Common myeloid progenitor, CD34-positive (primary cell): Measurements from ENCODE around the gene KLK10.

Experiments
- CTCF ChIA-PET: fragments of 350-600 bp; sonication (Branson Sonifier 250); formaldehyde crosslinking; loops from one replicate; lab custom pipeline; 2021; ENCODE audit warnings: antibody characterized with exemption; lab: Charles Lee
- POLR2A ChIA-PET: fragments of 350-600 bp; sonication (Branson Sonifier 250); formaldehyde crosslinking; loops from one replicate; lab custom pipeline; 2021; ENCODE audit warnings: antibody characterized with exemption; lab: Charles Lee
- DNase-seq, 3 donors: peaks; one replicate each; pipeline versions ENCODE4 v3.0.0 to v3.0.0-alpha.2; 2013
- H3K27ac ChIP-seq, 2 experiments: 1 replicate in 1 of 2; 2 replicates in 1 of 2; pipeline ENCODE4 v1.7.0; 2013; ENCODE audit warnings: inconsistent platforms in 2 of 2, low read length in 2 of 2, mild to moderate bottlenecking in 2 of 2, low read depth in 1 of 2, moderate library complexity in 1 of 2; ENCODE audit not compliant: severe bottlenecking in 2 of 2, insufficient read depth in 1 of 2, poor library complexity in 1 of 2
- H3K27me3 ChIP-seq, 5 experiments: replicated peaks in 2 of 5; 1 replicate in 3 of 5; 2 replicates in 2 of 5; pipeline versions ENCODE4 v1.6.1 to v1.7.0; 2013; ENCODE audit warnings: low read length in 4 of 5, mild to moderate bottlenecking in 2 of 5, moderate library complexity in 2 of 5, inconsistent platforms in 1 of 5; ENCODE audit not compliant: insufficient read depth in 5 of 5, control insufficient read depth in 4 of 5
- H3K36me3 ChIP-seq, 4 experiments: 1 replicate in 2 of 4; 2 replicates in 2 of 4; pipeline versions ENCODE4 v1.6.1 to v1.7.0; 2013; ENCODE audit warnings: low read length in 3 of 4, control low read depth in 1 of 4, mild to moderate bottlenecking in 1 of 4; ENCODE audit not compliant: control insufficient read depth in 4 of 4, insufficient read depth in 4 of 4
- H3K4me1 ChIP-seq, 4 experiments: 1 replicate in 3 of 4; 2 replicates in 1 of 4; pipeline versions ENCODE4 v1.6.1 to v1.7.1; 2013; ENCODE audit warnings: low read length in 3 of 4, mild to moderate bottlenecking in 3 of 4, control low read depth in 1 of 4, inconsistent platforms in 1 of 4, moderate library complexity in 1 of 4; ENCODE audit not compliant: control insufficient read depth in 4 of 4, insufficient read depth in 4 of 4; ENCODE audit errors: control extremely low read depth in 1 of 4
- H3K4me3 ChIP-seq, 7 experiments: 1 replicate in 4 of 7; 2 replicates in 3 of 7; pipeline versions ENCODE4 v1.5.1 to v1.7.0; 2013; ENCODE audit warnings: mild to moderate bottlenecking in 7 of 7, low read length in 6 of 7, moderate library complexity in 6 of 7, inconsistent platforms in 2 of 7, low read depth in 2 of 7, control low read depth in 1 of 7; ENCODE audit not compliant: insufficient read depth in 4 of 7, control insufficient read depth in 1 of 7; ENCODE audit errors: extremely low read depth in 1 of 7
- H3K9me3 ChIP-seq, 5 experiments: 1 replicate in 4 of 5; 2 replicates in 1 of 5; pipeline versions ENCODE4 v1.6.1 to v1.7.1; 2013; ENCODE audit warnings: low read length in 4 of 5, mild to moderate bottlenecking in 2 of 5, inconsistent platforms in 1 of 5, low read depth in 1 of 5, moderate library complexity in 1 of 5; ENCODE audit not compliant: control insufficient read depth in 4 of 5, insufficient read depth in 2 of 5; ENCODE audit errors: control extremely low read depth in 1 of 5
- WGBS: methylation state at CpG from one replicate; pipeline ENCODE4 v1.1.5; 2013; ENCODE audit not compliant: insufficient coverage; 5-methylcytosine and 5-hydroxymethylcytosine counted together

KLK10 gene

GRCh38 chr19:51027126-51027806 lies 7.8 kb upstream of the KLK10 start:
- CTCF ChIA-PET: interaction anchor here (1.6 kb wide), 1 partner anchor 8 kb away, joined by 4 read pairs; no protein-coding TSS in a partner anchor
- 69% methylated on average over 12 of the region's 14 CpGs for WGBS

GRCh38 chr19:51026554-51026831 lies 7.0 kb upstream of the KLK10 start, which contains the start of gene KLK11:
Gene KLK11 (minus strand): TSS chr19:51026616. CDS start chr19:51025631, 985 bp downstream.
- 78% methylated on average over 6 of the region's 11 CpGs for WGBS
- Histone ChIP-seq H3K27ac (no peak within 1 kb of the TSS), H3K4me3 (no peak within 1 kb of the TSS), H3K9me3 (no peaks in the 10 kb centered on the region), H3K27me3 (peaks cover 0 to 66% (median 11%) of the 10 kb centered on the region in 5 experiments), H3K36me3 (no peaks in the 10 kb centered on the region), H3K4me1 (no peaks in the 10 kb centered on the region)
- ChIA-PET POLR2A (no interaction called here), CTCF (no interaction called here)
- no peak for DNase-seq

More at GRCh38 chr19:51027126-51027806, 7.8 kb upstream of the KLK10 start:
- POLR2A ChIA-PET: no interaction called here
- H3K4me3 ChIP-seq: no peak overlapping the region
- no peak for DNase-seq
- H3K4me1 ChIP-seq: no peaks in the 10 kb centered on the region
- no peaks in the 10 kb centered on the region for H3K9me3 ChIP-seq
- H3K27me3 ChIP-seq: peaks cover 0 to 65% (median 11%) of the 10 kb centered on the region in 5 experiments
- no peak overlapping the region for H3K27ac ChIP-seq
- H3K36me3 ChIP-seq: no peaks in the 10 kb centered on the region

- no peak for DNase-seq
- no peaks in the 10 kb centered on the region for H3K36me3 ChIP-seq
- no peak overlapping the region for H3K4me3 ChIP-seq
- CTCF ChIA-PET: no interaction called here
- no peaks in the 10 kb centered on the region for H3K9me3 ChIP-seq
- WGBS: 81% methylated on average over 16 of the region's 18 CpGs
- POLR2A ChIA-PET: no interaction called here
- H3K27ac ChIP-seq: no peak overlapping the region
- no peaks in the 10 kb centered on the region for H3K4me1 ChIP-seq
- H3K27me3 ChIP-seq: peaks cover 0 to 66% (median 13%) of the 10 kb centered on the region in 5 experiments
Observed at GRCh38 chr19:51025809-51026553, 6.5 kb upstream of the KLK10 start.

- Histone ChIP-seq H3K36me3 (no peaks in the 10 kb centered on the region), H3K4me1 (no peaks in the 10 kb centered on the region), H3K27ac (no peak overlapping the region), H3K9me3 (no peaks in the 10 kb centered on the region), H3K27me3 (peaks cover 0 to 68% (median 15%) of the 10 kb centered on the region in 5 experiments), H3K4me3 (no peak overlapping the region)
- ChIA-PET CTCF (no interaction called here), POLR2A (no interaction called here)
- WGBS: 50% methylated on average over 1 of the region's 6 CpGs
- no peak for DNase-seq
Observed at GRCh38 chr19:51025401-51025800, 5.9 kb upstream of the KLK10 start.

- Histone ChIP-seq H3K27me3 (peaks cover 0 to 73% (median 20%) of the 10 kb centered on the region in 5 experiments), H3K4me3 (no peak overlapping the region), H3K9me3 (no peaks in the 10 kb centered on the region), H3K36me3 (no peaks in the 10 kb centered on the region), H3K4me1 (peaks cover 0 to under 1% (median 0%) of the 10 kb centered on the region in 4 experiments), H3K27ac (no peak overlapping the region)
- POLR2A ChIA-PET: no interaction called here
- 37% methylated on average over 2 of the region's 5 CpGs for WGBS
- CTCF ChIA-PET: no interaction called here
- DNase-seq: no peak
Observed at GRCh38 chr19:51024924-51025323, 5.4 kb upstream of the KLK10 start.

GRCh38 chr19:51023946-51024345 lies 4.4 kb upstream of the KLK10 start:
- DNase-seq: no peak
- WGBS: 100% methylated on average over 2 of the region's 11 CpGs
- Histone ChIP-seq H3K4me3 (no peak overlapping the region), H3K27ac (no peak overlapping the region), H3K4me1 (peaks cover 0 to 10% (median 5%) of the 10 kb centered on the region in 4 experiments), H3K9me3 (no peaks in the 10 kb centered on the region), H3K27me3 (peaks cover 0 to 78% (median 23%) of the 10 kb centered on the region in 5 experiments), H3K36me3 (no peaks in the 10 kb centered on the region)
- ChIA-PET POLR2A (no interaction called here), CTCF (no interaction called here)

- Histone ChIP-seq H3K9me3 (no peaks in the 10 kb centered on the region), H3K27ac (no peak overlapping the region), H3K27me3 (peaks cover 3 to 86% (median 26%) of the 10 kb centered on the region in 5 experiments), H3K36me3 (no peaks in the 10 kb centered on the region), H3K4me3 (no peak overlapping the region), H3K4me1 (peaks cover 0 to 16% (median 6%) of the 10 kb centered on the region in 4 experiments)
- ChIA-PET CTCF (interaction anchor here (1.6 kb wide), 1 partner anchor 74 kb away, joined by 4 read pairs; no protein-coding TSS in a partner anchor), POLR2A (no interaction called here)
- no peak for DNase-seq
- 70% methylated on average over 14 of the region's 14 CpGs for WGBS
Observed at GRCh38 chr19:51022526-51022925, 3.0 kb upstream of the KLK10 start.
